ENCODE measurements around the gene TAX1BP1.
"Not testable (repeated sequence)": the region's sequence is repeated elsewhere in the genome, so short reads cannot be mapped to it uniquely, and the experiment has no call there.

TAX1BP1 gene

GRCh38 chr7:27850531-27850930, 110.6 kb downstream of the TAX1BP1 start:
- DNase-seq: no peak

- not testable (repeated sequence) for DNase-seq
Measured at GRCh38 chr7:27856703-27857485, 116.9 kb downstream of the TAX1BP1 start.

GRCh38 chr7:27860800-27861199, 120.8 kb downstream of the TAX1BP1 start:
- no peak for DNase-seq

- no peak for DNase-seq
Measured at GRCh38 chr7:27861747-27862146, 121.8 kb downstream of the TAX1BP1 start.

GRCh38 chr7:27863880-27864279, 123.9 kb downstream of the TAX1BP1 start:
- no peak for DNase-seq

- no peak for DNase-seq
Measured at GRCh38 chr7:27866256-27866655, 126.3 kb downstream of the TAX1BP1 start.

GRCh38 chr7:27866828-27867672, 127.1 kb downstream of the TAX1BP1 start:
- DNase-seq: no peak

GRCh38 chr7:27868131-27868550, 128.2 kb downstream of the TAX1BP1 start:
- no peak for DNase-seq

- no peak for DNase-seq
Measured at GRCh38 chr7:27869056-27869455, 129.1 kb downstream of the TAX1BP1 start.

GRCh38 chr7:27870595-27870994, 130.6 kb downstream of the TAX1BP1 start:
- no peak for DNase-seq

- no peak for DNase-seq
Measured at GRCh38 chr7:27871086-27871485, 131.1 kb downstream of the TAX1BP1 start.

- no peak for DNase-seq
Measured at GRCh38 chr7:27871866-27872265, 131.9 kb downstream of the TAX1BP1 start.

GRCh38 chr7:27872356-27873275, 132.7 kb downstream of the TAX1BP1 start:
- peak; percentile 2 for DNase-seq

GRCh38 chr7:27873981-27874957, 134.3 kb downstream of the TAX1BP1 start:
- DNase-seq: no peak

GRCh38 chr7:27875061-27875460, 135.1 kb downstream of the TAX1BP1 start:
- DNase-seq: no peak

- DNase-seq: no peak
Measured at GRCh38 chr7:27875832-27876231, 135.9 kb downstream of the TAX1BP1 start.

GRCh38 chr7:27876756-27877155, 136.8 kb downstream of the TAX1BP1 start:
- no peak for DNase-seq

Data from NCI-H1694 treated with DMSO at 0.1 percent for 48 hours (cell line).